GM20431 (cell line): ENCODE data around the gene SNAPC3.
"Not testable (repeated sequence)": the region's sequence is repeated elsewhere in the genome, so short reads cannot be mapped to it uniquely, and the experiment has no call there.

Experiments used
- in situ Hi-C: fragments of 300-500 bp; cut with MseI, MboI; formaldehyde crosslinking; loops from one replicate; pipeline ENCODE4 v1.15.0; 2020; ENCODE audit warnings: low sequenced_read_pairs; ENCODE audit not compliant: unreplicated experiment

SNAPC3 gene

GRCh38 chr9:15422372-15423230 lies at the start of gene SNAPC3:
TSS of gene SNAPC3 (plus strand) at chr9:15422876. CDS start at chr9:15422880, 4 bp downstream.
- in situ Hi-C loops: no loop called here

GRCh38 chr9:15373881-15374280 lies 48.8 kb upstream of the SNAPC3 start:
- in situ Hi-C loops: no loop called here

- in situ Hi-C loops: no loop called here
These were observed 48.4 kb upstream of the SNAPC3 start for GRCh38 chr9:15374310-15374709.

- in situ Hi-C loops: no loop called here
These were observed 47.9 kb upstream of the SNAPC3 start for GRCh38 chr9:15374825-15375224.

GRCh38 chr9:15377625-15378540 lies 44.8 kb upstream of the SNAPC3 start:
- in situ Hi-C loops: no loop called here

GRCh38 chr9:15379317-15379716 lies 43.4 kb upstream of the SNAPC3 start:
- in situ Hi-C loops: not testable (repeated sequence)

- in situ Hi-C loops: not testable (repeated sequence)
These were observed 42.8 kb upstream of the SNAPC3 start for GRCh38 chr9:15379888-15380287.

- in situ Hi-C loops: no loop called here
These were observed 41.2 kb upstream of the SNAPC3 start for GRCh38 chr9:15381491-15381890.

- in situ Hi-C loops: no loop called here
These were observed 36.2 kb upstream of the SNAPC3 start for GRCh38 chr9:15386465-15386864.

GRCh38 chr9:15389173-15389572 lies 33.5 kb upstream of the SNAPC3 start:
- in situ Hi-C loops: no loop called here

GRCh38 chr9:15389631-15390030 lies 33.0 kb upstream of the SNAPC3 start:
- in situ Hi-C loops: no loop called here

GRCh38 chr9:15390201-15390600 lies 32.5 kb upstream of the SNAPC3 start:
- in situ Hi-C loops: no loop called here

- in situ Hi-C loops: no loop called here
These were observed 30.3 kb upstream of the SNAPC3 start for GRCh38 chr9:15392363-15392762.

- in situ Hi-C loops: no loop called here
These were observed 22.3 kb upstream of the SNAPC3 start for GRCh38 chr9:15400281-15400941.

- in situ Hi-C loops: no loop called here
These were observed 21.4 kb upstream of the SNAPC3 start for GRCh38 chr9:15401266-15401665.

- in situ Hi-C loops: no loop called here
These were observed 19.5 kb upstream of the SNAPC3 start for GRCh38 chr9:15403155-15403554.

GRCh38 chr9:15404171-15404570 lies 18.5 kb upstream of the SNAPC3 start:
- in situ Hi-C loops: no loop called here

- in situ Hi-C loops: no loop called here
These were observed 5.8 kb upstream of the SNAPC3 start for GRCh38 chr9:15416880-15417279.

GRCh38 chr9:15417626-15418025 lies 5.0 kb upstream of the SNAPC3 start:
- in situ Hi-C loops: no loop called here

GRCh38 chr9:15420796-15421195 lies 1.9 kb upstream of the SNAPC3 start:
- in situ Hi-C loops: no loop called here
